ENCODE measurements around the gene GPR26.

The GPR26 gene

GRCh38 chr10:123649676-123650075 lies 16.5 kb upstream of the GPR26 start:
- no peak for DNase-seq

DNA sequence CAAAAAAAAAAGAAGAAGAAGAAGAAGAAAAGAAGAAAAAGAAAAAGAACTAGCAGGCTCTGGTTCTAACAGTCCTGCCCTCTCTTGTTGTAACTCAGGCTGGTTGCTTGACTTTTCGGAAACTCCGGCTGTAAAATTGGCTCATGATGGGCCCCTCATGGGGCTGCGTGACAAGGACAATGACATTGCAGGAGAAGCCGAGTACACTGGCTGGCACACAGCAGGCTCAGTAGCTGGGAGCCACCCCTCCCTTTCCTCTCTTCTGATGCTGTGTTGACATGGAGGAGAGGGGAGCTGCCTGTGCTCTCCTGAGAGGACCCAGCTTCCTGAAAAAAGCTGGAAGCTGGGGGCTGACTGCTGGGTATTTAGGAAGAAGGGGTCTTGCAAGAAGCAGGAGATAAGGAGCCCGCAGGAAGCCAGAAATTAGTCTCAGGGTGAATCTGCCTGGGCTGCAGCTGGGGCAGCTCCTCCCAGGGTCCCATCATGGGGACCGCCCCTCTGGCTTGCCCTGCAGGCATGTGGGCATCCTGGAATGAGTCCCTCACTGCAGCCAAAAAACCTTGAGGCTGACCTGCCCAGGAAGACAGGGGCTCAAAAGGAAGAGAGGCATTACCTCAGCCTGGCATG lies 14.6 kb upstream of the GPR26 start:
- DNase-seq = no peak

- DNase-seq = no peak
These were observed 10.4 kb upstream of the GPR26 start for GRCh38 chr10:123655751-123656150.

DNA sequence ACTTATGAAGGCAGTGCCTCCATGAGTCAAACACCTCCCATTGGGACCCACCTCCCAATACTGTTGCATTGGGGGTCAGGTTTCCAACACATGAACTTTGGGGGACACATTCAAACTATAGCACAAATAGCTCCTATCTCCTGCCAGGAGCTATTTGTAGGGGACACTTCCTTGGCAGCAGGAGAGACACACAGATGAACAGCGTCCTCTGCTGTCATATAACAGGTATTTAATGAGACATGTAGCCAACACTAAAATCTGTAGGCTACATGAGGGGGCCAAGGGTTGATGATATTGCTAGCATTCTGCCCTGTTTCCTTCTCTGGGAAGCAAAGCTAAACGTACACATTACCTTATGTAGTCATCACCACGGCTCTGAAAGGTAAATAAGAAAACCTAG lies 2.6 kb upstream of the GPR26 start:
- no peak for DNase-seq

DNA sequence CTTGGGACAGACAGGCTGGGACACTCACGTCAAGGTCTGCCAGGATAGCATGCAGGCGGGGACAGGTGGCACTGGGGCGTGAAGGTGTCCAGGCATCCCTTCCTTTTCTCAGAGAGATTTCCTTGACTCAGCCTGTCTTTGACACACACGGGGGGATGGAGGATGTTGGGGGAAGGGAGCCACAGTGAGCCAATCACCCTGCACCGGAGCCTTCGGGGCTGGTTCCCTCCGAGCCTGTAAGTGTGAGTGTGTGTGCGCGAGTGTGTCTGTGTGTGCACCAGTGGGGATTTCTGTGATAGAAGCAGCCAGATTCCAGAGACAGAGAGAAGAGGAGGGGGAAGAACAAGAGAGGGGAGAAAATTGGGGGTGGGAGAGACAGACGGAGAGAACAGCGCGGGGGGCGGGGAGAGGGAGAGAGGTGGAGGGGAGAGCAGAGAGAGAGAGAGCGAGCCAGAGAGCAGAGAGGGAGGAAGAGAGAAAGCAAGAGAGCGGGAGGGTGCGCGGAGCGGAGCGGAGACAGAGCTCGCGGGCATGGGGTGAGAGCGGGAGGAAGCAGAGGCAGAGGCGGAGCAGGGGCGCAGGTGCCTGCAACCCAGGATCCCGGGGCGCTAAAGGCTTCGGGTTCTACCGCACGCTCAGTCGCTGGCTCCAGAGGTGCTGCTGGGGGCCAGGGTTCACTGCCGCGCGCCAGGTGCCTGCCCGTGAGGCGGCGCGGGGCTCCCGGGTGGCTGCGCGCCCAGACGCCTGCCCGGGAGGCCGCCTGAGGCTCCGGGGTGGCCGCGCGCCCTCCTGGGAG lies 466 bp upstream of the GPR26 start:
- no peak for DNase-seq

DNA sequence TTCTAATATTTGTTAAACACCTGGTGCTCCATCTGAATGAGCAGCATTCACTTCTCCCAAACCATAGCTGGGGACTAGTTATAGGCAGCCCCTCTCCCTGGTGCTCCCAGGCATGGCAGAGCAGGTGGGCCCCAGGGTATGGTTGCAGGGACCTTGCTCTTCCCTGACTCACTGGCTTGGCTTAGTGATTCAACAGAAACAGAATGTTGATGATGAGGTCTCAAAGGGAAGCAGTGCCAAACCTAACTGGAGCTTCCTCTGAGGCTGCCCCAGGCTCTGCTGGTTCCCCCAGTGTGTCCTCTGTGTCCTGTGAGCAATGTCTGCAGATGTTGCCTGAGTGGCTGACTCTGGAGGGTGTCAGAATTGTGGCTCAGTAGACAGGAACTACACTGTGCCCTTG lies 3.7 kb downstream of the GPR26 start:
- no peak for DNase-seq

DNA sequence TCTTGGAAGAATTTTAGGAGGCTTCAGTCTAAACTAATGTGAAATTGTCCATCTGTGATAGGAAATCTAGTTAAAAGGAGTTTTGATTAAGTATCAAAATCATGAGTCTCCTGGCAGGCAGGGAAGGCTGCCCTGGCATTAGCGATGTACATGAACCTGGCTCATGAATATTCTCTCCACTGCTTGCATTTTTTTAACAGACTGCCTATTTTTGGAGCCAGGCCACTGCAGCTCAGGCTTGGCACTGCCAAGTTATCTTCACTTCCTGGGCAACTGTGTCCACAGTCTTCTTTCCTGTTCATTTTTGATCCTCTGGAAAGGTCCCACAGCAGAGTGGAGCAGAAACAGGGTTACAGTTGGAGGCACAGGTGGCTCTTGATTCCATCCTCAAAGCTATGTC lies 7.0 kb downstream of the GPR26 start:
- no peak for DNase-seq

GRCh38 chr10:123674741-123675140 lies 8.6 kb downstream of the GPR26 start:
- no peak for DNase-seq

DNA sequence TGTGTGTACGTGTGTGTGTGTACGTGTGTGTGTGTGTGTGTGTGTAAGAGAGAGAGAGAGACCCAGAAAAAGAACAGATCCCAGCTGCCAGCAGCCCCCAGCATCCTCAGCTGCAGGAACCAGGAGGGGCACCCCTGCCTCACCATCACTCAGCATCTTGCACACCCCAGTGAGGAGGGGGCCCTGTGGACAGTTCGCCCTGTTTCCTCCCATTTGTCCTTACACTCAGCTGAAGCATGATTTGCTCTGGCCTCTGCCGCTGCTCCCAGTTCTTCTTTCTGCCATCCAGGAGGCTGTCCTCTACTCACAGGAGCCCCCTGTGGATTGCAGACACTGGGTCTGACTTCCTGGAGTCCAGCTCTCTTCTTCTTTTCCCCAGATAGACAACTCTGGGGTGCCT lies 9.7 kb downstream of the GPR26 start:
- no peak for DNase-seq

DNA sequence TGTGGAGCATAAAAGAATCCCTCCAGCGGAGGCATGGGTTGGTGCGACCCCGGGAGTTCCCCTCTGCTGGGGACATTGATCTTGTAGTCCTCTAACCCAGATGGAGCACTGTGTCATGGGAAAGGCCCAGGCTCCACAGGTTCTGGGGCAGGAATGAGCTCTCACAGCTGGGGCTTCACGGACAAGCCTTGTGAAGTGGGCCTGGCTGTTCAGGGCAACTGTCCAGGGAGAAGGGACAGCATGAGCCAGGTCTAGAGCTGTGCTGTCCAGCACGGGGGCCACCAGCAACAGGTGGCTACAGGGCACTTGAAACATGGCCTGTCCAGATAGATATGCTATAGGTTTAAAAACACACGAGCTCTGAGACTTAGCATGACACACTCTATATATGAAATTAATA lies 11.4 kb downstream of the GPR26 start:
- DNase-seq = no peak

DNA sequence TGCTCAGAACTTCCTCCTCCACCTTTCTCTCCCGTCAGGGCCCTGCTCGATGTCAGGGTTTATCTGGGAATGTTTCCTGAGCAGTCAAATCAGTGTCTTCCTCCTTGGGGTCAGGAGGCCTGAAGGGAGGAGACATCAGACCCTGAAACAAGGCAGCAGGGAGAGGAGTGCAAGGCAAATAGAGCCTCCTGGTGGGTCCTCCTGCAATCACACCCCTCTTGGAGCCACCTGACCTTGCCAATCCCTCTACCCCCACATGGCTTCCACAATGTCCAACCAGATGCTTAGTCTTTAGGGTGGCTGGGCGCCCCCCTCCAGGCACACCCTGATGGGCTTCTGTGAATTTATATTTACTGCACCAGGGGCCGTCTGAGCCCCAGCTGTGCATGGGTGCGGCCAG lies 12.2 kb downstream of the GPR26 start:
- no peak for DNase-seq

GRCh38 chr10:123681285-123681684 lies 15.1 kb downstream of the GPR26 start:
- no peak for DNase-seq

- no peak for DNase-seq
These were observed 16.3 kb downstream of the GPR26 start for GRCh38 chr10:123682477-123682876.

DNA sequence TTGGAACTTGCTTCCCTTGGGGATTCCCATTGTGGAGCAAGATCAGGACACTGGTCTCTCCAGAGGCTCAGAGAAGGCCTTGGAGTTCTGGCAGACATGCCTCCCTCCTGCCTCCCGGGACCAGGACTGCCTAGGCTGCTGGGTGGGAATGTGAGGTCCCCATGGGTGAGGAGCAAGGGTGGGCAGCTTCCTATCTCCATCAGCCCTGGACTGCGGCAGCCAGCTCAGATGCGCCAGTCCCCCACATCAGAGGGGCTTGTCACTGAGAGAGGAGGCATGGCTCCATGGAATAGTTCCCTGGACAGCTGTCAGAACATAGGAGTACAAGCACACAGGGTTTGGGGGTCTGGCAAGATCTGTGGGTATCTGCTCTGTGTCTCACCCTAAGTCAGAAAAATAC lies 17.3 kb downstream of the GPR26 start:
- DNase-seq = no peak

DNA sequence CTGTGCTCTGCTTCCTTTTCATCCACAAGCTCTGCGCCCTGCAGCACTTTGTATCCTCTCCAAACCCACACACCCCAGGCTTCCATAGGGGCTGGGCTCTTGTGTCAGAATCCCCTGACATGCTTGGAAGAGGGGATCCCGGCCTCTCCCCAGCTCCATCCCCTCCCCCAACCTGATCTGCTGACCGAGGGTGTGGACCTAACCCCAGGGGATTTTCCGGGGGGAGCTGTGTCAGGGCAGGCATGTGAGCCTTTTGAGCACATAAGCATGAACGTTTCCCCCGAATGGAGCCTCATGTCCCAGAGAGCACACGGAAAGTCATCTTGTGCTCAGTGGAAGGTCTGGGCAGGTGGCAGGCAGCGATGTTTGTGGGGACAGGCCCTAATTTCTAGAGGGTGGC lies 17.7 kb downstream of the GPR26 start:
- no peak for DNase-seq

- no peak for DNase-seq
These were observed 19.1 kb downstream of the GPR26 start for GRCh38 chr10:123685260-123685659.

DNA sequence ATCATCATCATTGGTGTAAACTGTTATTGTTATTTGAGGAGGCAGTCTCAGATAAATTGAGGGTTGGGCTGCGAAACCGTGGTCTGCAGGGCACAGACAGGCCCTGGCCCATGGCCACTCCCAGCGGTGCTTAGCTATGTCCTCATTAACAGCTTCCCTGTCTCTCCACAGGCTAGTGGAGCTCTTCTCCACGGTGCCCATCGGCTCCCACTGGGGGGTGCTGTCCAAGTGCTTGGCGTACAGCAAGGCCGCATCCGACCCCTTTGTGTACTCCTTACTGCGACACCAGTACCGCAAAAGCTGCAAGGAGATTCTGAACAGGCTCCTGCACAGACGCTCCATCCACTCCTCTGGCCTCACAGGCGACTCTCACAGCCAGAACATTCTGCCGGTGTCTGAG lies 21.6 kb downstream of the GPR26 start:
- DNase-seq = no peak

GRCh38 chr10:123689880-123690279 lies 23.7 kb downstream of the GPR26 start:
- DNase-seq = no peak

DNA sequence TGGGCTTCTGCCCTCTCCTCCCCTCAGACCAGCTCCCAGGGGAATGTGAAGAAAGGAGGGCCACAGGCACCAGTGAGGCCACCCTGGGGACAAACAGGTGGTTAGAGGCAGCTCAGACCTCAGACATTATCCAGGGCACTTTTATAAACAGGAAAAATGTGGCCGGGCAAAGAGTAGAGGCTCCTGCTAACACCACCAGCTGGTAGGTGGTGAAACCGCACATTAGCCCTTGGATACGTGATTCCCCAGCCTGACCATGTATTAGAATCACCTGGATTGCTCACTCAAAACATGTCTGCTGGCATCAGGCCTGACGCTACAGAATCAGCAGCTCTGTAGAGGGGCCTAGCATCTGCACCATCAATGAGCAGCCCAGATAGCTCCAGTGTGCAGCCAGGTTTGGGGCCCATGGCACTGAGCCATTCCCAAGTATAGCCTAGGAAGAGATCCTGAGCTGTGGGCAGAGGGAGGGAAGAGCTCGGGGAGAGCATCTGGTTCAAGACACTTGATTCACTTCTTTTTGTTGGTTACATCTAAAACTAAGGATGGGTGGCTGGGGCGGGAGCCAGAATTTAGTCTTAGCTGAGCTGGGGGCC lies 37.1 kb downstream of the GPR26 start:
- DNase-seq = no peak

DNA sequence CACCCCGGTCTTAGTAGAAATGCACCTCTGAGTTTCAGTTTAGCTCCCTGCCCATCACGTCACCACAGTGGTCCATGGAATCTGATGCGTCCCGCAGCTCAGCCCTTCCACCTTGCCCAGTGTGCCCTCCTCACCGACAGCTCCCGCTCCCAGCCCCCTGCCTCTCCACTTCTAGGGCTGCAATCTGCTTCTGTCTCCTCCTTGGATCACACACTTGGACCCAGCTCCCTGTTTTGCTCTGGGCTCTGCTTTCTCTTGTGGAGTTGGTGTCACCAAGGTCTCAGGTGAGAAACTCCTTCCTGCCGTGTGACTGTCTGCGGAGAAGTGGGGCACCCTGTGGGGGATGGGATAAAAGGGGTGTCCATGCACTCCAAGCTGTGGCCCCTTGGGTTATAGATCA lies 37.9 kb downstream of the GPR26 start:
- no peak for DNase-seq

- DNase-seq = peak; percentile 44
These were observed 38.7 kb downstream of the GPR26 start for GRCh38 chr10:123704812-123705211.

DNA sequence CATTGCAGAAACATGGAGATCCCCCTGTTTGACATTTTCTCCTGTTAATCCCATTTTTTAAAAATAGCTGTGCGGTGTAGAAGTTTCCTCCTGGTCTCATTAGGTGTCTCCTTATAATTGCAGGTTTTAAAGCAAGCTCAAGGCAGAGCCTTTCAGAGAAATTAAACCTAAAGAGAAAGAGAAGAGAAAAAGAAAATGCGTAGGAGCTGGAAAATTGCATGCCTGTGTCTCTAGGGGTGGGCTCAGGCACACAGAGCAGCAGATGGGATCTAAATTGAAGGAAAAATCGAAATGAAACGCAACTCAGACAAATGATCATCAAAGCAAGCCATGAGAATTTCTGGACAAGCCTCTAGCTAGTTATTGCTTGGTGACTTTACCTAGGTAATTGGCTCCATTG lies 40.1 kb downstream of the GPR26 start:
- DNase-seq = no peak

DNA sequence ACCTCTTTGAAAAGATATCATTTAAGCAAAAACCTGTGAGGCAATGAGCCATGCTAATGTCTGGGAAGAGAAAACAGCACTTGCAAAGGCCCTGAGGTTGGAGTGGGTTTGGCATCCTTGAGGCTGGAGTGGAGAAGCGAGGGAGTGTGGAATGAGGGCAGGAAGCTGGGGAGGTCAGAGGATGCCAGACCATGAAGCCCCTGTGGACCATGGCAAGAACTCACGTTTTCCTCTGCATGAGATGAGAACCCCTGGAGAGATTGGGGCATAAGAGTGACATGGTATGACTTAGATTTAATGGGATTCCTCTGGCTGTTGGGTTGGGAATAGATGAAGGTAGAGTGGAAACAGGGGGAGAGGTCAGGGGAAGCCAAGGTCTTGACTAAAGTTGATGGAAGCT lies 49.4 kb downstream of the GPR26 start:
- no peak for DNase-seq

DNA sequence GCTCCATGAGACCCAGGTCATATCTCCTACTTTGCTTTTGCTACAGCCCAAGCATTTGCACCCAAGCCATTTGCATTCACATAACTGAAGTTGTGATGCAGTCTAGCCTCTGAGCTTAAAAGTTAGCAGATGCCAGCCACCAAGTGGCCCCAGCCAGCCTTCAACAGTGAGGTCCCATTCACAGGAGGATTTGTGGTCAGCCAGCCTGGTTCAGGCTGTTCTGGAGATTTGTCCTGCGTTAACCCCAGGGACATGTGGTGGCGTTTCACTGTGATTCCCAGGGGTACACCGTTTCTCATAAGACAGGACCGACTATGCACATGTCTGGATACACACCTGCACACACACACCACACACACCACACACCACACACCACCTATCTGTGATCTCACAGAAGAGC lies 51.2 kb downstream of the GPR26 start:
- DNase-seq = no peak
